Tibial nerve (tissue), 4 donors: Measurements from ENCODE around the gene CDH4. TPM values are rescaled to one million over a fixed set of nuclear protein-coding genes. Genes with fewer than 3 reads are reported as not detected.

Experiments used
- DNase-seq, 2 donors: peaks; one replicate each; pipeline ENCODE4 v3.0.0-alpha.2; 2019; ENCODE audit warnings: low spot score in 2 of 2
- H3K27ac ChIP-seq, 4 donors: fragments of 200-600 bp; sonication (generic) in 3 of 4; one replicate each; pipeline ENCODE4 v1.5.1; 2017 to 2019; ENCODE audit warnings: mild to moderate bottlenecking in 1 of 4
- H3K27me3 ChIP-seq, 2 donors: fragments of 200-600 bp; sonication (generic) in 1 of 2; one replicate each; pipeline versions ENCODE4 v1.5.1 to v1.6.0; 2017 to 2019
- H3K36me3 ChIP-seq, 3 donors: fragments of 200-600 bp; sonication (generic); one replicate each; pipeline ENCODE4 v1.5.1; 2018 to 2019
- H3K4me1 ChIP-seq, 4 donors: fragments of 200-600 bp; sonication (generic) in 3 of 4; one replicate each; pipeline ENCODE4 v1.5.1; 2017 to 2019
- H3K4me3 ChIP-seq, 4 donors: fragments of 200-600 bp; sonication (generic) in 3 of 4; one replicate each; pipeline ENCODE4 v1.5.1; 2017 to 2019; ENCODE audit warnings: mild to moderate bottlenecking in 1 of 4, moderate library complexity in 1 of 4
- H3K9me3 ChIP-seq, 4 donors: fragments of 200-600 bp; sonication (generic) in 3 of 4; one replicate each; pipeline ENCODE4 v1.5.1; 2017 to 2019
- CTCF ChIP-seq, 5 experiments: fragments of 200-600 bp in 3 of 5; fragments of 450-650 bp in 2 of 5; sonication (generic) in 3 of 5; IDR thresholded peaks; one replicate each; pipeline ENCODE4 v1.5.1; 2016 to 2019; ENCODE audit warnings: antibody characterized with exemption in 5 of 5, mild to moderate bottlenecking in 3 of 5, moderate library complexity in 2 of 5
- EP300 ChIP-seq, 2 donors: sonication (generic); formaldehyde crosslinking; IDR thresholded peaks; one replicate each; pipeline ENCODE4 v1.6.1; 2017; ENCODE audit warnings: antibody characterized with exemption in 2 of 2, mild to moderate bottlenecking in 1 of 2
- POLR2A ChIP-seq, 2 donors: fragments of 450-650 bp; IDR thresholded peaks; one replicate each; pipeline ENCODE4 v1.6.1; 2017; ENCODE audit warnings: antibody characterized with exemption in 2 of 2, mild to moderate bottlenecking in 2 of 2, moderate library complexity in 2 of 2
- WGBS, 2 donors: methylation state at CpG; one replicate each; pipeline ENCODE4 v1.1.5; 2018; 5-methylcytosine and 5-hydroxymethylcytosine counted together
- total RNA-seq, 4 donors: library from RNA; depleted of rRNA; stranded (reverse); fragments of >200 nt; gene quantifications; one replicate each; pipeline ENCODE4 v1.1.0, GENCODE V29; 2016

The CDH4 gene
- total RNA-seq, 4 donors from 2014 or later = 0.78 to 2.3 (median 1.0) TPM

GRCh38 chr20:61252601-61253263, 671 bp downstream of the CDH4 start:
- H3K4me3 ChIP-seq = peak overlapping the region in 3 of 4 donors; percentile 22 to 53 (median 27)
- no peaks in the 10 kb centered on the region for H3K36me3 ChIP-seq
- H3K9me3 ChIP-seq = no peaks in the 10 kb centered on the region
- WGBS, 2 donors = 0% methylated on average over 40 of the region's 87 CpGs; no CpG with 5 or more reads in 1 of the 2 donors
- TF ChIP-seq EP300 (IDR thresholded peaks at IDR 0.05) (no peak), CTCF (IDR thresholded peaks at IDR 0.05) (no peak), POLR2A (IDR thresholded peaks at IDR 0.05) (no peak)
- H3K27ac ChIP-seq = peak overlapping the region in 1 of 4 donors; percentile 9
- peaks cover 0 to 42% of the 10 kb centered on the region in 2 donors for H3K27me3 ChIP-seq
- no peak for DNase-seq
- H3K4me1 ChIP-seq = peaks cover 0 to 25% (median 0%) of the 10 kb centered on the region in 4 donors

- no peak overlapping the region for H3K27ac ChIP-seq
- peak overlapping the region; percentile 22 to 53 (median 32) for H3K4me3 ChIP-seq
- no peaks in the 10 kb centered on the region for H3K36me3 ChIP-seq
- WGBS, 2 donors = 0% methylated on average over 2 to 41 of the region's 51 CpGs
- H3K9me3 ChIP-seq = no peaks in the 10 kb centered on the region
- no peak for DNase-seq
- peaks cover 0 to 25% (median 0%) of the 10 kb centered on the region in 4 donors for H3K4me1 ChIP-seq
- peaks cover 0 to 37% of the 10 kb centered on the region in 2 donors for H3K27me3 ChIP-seq
- TF ChIP-seq EP300 (IDR thresholded peaks at IDR 0.05) (no peak), CTCF (IDR thresholded peaks at IDR 0.05) (peak in 4 of 5 experiments; percentile 12 to 25 (median 18))
These were observed 1.2 kb downstream of the CDH4 start for GRCh38 chr20:61253264-61253639.

- no peak overlapping the region for H3K27ac ChIP-seq
- peaks cover 0 to 35% of the 10 kb centered on the region in 2 donors for H3K27me3 ChIP-seq
- no peak for TF ChIP-seq POLR2A (IDR thresholded peaks at IDR 0.05)
- no peak for TF ChIP-seq CTCF (IDR thresholded peaks at IDR 0.05)
- TF ChIP-seq EP300 (IDR thresholded peaks at IDR 0.05) = no peak
- H3K9me3 ChIP-seq = no peaks in the 10 kb centered on the region
- H3K4me1 ChIP-seq = peaks cover 0 to 25% (median 0%) of the 10 kb centered on the region in 4 donors
- H3K36me3 ChIP-seq = no peaks in the 10 kb centered on the region
- WGBS, 2 donors = 7 to 11% methylated on average over 38 to 58 of the region's 62 CpGs
- peak overlapping the region; percentile 22 to 53 (median 32) for H3K4me3 ChIP-seq
- no peak for DNase-seq
These were observed 1.8 kb downstream of the CDH4 start for GRCh38 chr20:61253640-61254511.

GRCh38 chr20:61254881-61255626, 3.0 kb downstream of the CDH4 start:
- H3K36me3 ChIP-seq = no peaks in the 10 kb centered on the region
- H3K4me1 ChIP-seq = peaks cover 0 to 25% (median 0%) of the 10 kb centered on the region in 4 donors
- WGBS, 2 donors = 85 to 87% methylated on average over 11 of the region's 11 CpGs
- TF ChIP-seq CTCF (IDR thresholded peaks at IDR 0.05) (no peak), POLR2A (IDR thresholded peaks at IDR 0.05) (no peak), EP300 (IDR thresholded peaks at IDR 0.05) (no peak)
- no peak overlapping the region for H3K27ac ChIP-seq
- no peak overlapping the region for H3K4me3 ChIP-seq
- peaks cover 0 to 5% (median 0%) of the 10 kb centered on the region in 4 donors for H3K9me3 ChIP-seq
- peaks cover 0 to 30% of the 10 kb centered on the region in 2 donors for H3K27me3 ChIP-seq
- no peak for DNase-seq
